ENCODE measurements around the gene ARHGAP28. TPM values are rescaled to one million over a fixed set of nuclear protein-coding genes. Genes with fewer than 3 reads are reported as not detected.

The ARHGAP28 gene
- polyA plus RNA-seq, 1 experiment: 38.2 TPM

DNA sequence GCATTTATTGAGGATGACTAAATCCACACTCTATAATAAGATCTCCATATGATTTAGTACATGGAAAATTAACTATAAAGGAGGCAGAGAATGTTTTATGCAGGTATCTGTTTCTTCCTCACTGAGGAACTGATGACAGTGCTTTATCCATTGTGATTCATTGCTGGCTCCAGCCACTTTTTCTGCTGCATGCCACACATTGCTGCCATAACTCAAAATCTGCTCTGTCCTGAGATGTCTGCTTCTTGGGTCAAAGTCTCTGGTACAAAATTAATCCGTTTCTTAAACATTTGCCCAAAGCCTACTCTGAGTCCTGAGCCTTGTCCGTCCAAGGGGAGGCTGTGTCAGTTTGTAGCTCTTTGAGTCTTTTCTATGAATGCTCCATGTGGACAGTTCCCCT is 15.5 kb upstream of the ARHGAP28 start:
- DNase-seq (ENCODE audit: low read depth, low spot score): no peak
- CTCF ChIA-PET: no interaction called here
- no peak overlapping the region for H3K4me3 ChIP-seq (ENCODE audit: low read depth, low read length)
- H3K9me3 ChIP-seq (ENCODE audit: control insufficient read depth, insufficient read depth, low read length): no peaks in the 10 kb centered on the region
- TF ChIP-seq, protein P1, sequence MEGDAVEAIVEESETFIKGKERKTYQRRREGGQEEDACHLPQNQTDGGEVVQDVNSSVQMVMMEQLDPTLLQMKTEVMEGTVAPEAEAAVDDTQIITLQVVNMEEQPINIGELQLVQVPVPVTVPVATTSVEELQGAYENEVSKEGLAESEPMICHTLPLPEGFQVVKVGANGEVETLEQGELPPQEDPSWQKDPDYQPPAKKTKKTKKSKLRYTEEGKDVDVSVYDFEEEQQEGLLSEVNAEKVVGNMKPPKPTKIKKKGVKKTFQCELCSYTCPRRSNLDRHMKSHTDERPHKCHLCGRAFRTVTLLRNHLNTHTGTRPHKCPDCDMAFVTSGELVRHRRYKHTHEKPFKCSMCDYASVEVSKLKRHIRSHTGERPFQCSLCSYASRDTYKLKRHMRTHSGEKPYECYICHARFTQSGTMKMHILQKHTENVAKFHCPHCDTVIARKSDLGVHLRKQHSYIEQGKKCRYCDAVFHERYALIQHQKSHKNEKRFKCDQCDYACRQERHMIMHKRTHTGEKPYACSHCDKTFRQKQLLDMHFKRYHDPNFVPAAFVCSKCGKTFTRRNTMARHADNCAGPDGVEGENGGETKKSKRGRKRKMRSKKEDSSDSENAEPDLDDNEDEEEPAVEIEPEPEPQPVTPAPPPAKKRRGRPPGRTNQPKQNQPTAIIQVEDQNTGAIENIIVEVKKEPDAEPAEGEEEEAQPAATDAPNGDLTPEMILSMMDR (IDR thresholded peaks at IDR 0.05; ENCODE audit: low read depth, low read length): no peak
- no peaks in the 10 kb centered on the region for H3K27me3 ChIP-seq (ENCODE audit: control insufficient read depth, insufficient read depth, low read length)
- no peak overlapping the region for H3K27ac ChIP-seq (ENCODE audit: low read depth, low read length)
- POLR2A ChIA-PET: no interaction called here

DNA sequence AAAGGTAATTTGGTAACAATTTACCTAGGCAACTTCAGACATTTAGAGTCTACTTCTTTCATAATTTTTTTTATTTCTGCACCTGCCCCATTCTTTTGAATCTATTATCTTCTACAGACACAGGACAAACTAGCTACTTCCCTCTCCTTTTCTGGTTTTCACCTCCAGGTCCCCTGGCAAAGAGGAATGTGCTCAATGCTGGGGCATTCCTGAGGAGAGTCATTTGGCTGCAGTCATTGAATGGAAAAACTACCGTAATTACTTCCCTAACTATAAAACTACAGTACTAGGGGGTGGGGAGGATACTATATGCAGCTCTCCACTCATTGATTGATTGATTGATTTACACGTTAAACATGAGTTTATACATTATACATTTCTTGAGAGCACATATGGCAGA is 11.2 kb upstream of the ARHGAP28 start:
- ChIA-PET POLR2A (no interaction called here), CTCF (no interaction called here)
- H3K9me3 ChIP-seq (ENCODE audit: control insufficient read depth, insufficient read depth, low read length): no peaks in the 10 kb centered on the region
- TF ChIP-seq, protein P1 (IDR thresholded peaks at IDR 0.05; ENCODE audit: low read depth, low read length): no peak
- H3K27me3 ChIP-seq (ENCODE audit: control insufficient read depth, insufficient read depth, low read length): no peaks in the 10 kb centered on the region
- no peak overlapping the region for H3K4me3 ChIP-seq (ENCODE audit: low read depth, low read length)
- DNase-seq (ENCODE audit: low read depth, low spot score): no peak
- H3K27ac ChIP-seq (ENCODE audit: low read depth, low read length): no peak overlapping the region

DNA sequence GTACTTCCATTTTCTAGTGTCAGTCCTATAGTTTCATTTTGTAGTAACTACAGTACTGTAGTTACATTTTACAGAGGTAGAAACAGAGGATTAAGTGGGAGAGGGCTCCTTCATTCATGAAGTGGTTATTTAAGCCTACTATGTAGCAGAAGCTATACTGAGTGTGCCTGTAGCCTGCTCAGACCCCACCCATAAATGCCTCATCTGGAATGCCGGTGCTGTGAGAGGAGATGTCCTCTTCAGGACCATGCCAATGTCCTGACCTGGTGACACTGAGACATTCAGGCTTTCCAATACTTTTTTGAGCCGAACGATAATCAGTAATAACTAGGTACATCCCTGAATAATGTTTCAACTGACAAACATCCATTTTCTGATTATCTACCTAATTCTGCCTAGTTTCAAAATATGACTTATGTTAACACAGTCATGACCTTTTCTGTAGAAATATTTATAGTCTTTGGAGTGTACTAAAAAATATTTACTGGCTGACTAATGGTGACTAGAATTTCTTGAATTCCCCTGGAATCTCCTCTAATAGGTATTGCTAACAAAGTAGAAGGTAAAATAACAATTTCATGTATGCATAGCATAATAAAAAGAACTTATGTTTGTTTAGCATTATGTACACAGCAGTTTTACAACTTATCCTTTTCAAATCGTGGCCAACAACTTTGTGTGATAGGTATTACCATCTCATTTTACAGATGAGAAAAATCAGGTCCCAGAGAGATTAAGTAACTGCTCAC is 10.2 kb upstream of the ARHGAP28 start:
- Histone ChIP-seq H3K27ac (ENCODE audit: low read depth, low read length) (no peak overlapping the region), H3K9me3 (ENCODE audit: control insufficient read depth, insufficient read depth, low read length) (no peaks in the 10 kb centered on the region), H3K27me3 (ENCODE audit: control insufficient read depth, insufficient read depth, low read length) (no peaks in the 10 kb centered on the region), H3K4me3 (ENCODE audit: low read depth, low read length) (no peak overlapping the region)
- no peak for DNase-seq (ENCODE audit: low read depth, low spot score)
- TF ChIP-seq, protein P1 (IDR thresholded peaks at IDR 0.05; ENCODE audit: low read depth, low read length): no peak
- ChIA-PET POLR2A (no interaction called here), CTCF (interaction anchor here (1.8 kb wide), 1 partner anchor 166 kb away, joined by 5 read pairs; no protein-coding TSS in a partner anchor)

DNA sequence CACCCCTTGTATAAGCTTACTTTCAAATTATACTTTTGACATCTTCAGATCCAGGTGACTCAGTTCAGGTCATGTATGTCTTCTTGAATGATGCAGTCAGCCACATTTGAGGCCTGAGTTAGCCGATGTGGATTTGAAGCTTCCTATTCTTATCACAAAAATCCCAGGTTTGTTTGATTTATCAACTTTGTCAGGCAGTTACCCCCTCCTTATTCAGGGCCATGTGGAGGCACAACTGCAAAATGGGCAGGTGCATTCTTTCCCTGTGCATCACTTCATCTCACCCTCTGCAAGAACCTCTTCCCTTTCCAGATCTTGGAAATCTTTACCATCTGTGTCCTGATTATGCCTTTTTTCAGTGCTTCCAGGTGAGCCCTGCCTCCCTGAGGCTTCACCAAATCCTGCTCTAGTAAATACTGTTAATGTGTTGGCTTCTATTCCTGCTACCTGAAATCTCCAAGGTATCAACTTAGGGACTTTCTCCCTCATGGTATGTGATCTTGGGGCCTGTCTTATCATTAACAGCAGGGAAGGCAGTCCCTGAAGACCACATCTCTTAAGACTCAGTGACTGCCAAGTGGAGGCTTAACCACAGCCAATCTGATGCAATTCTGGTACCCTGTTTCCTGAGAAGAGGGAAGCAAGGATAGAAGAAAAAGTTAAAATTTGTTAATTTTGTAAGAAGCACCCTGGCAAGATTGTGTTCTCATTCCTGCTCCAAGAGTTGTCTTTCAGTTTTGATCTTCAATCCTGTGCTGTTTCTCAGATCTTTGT is 9.4 kb upstream of the ARHGAP28 start:
- CTCF ChIA-PET: interaction anchor here (1.3 to 1.8 kb wide), 2 partner anchors 166 to 177 kb away, joined by 5 to 6 read pairs; no protein-coding TSS in a partner anchor
- DNase-seq (ENCODE audit: low read depth, low spot score): no peak

More for the DNA sequence above, 9.4 kb upstream of the ARHGAP28 start:
- POLR2A ChIA-PET: no interaction called here
- TF ChIP-seq, protein P1 (IDR thresholded peaks at IDR 0.05; ENCODE audit: low read depth, low read length): no peak
- Histone ChIP-seq H3K27me3 (ENCODE audit: control insufficient read depth, insufficient read depth, low read length) (no peaks in the 10 kb centered on the region), H3K27ac (ENCODE audit: low read depth, low read length) (no peak overlapping the region), H3K4me3 (ENCODE audit: low read depth, low read length) (no peak overlapping the region), H3K9me3 (ENCODE audit: control insufficient read depth, insufficient read depth, low read length) (no peaks in the 10 kb centered on the region)

Measured in AG04450 (cell line).